Superior temporal gyrus (tissue), 1 donor: Measurements from ENCODE around the gene AMN1.
"Not testable (repeated sequence)": the region's sequence is repeated elsewhere in the genome, so short reads cannot be mapped to it uniquely, and the experiment has no call there.

Source experiments
- DNase-seq: peaks from one replicate; pipeline ENCODE4 v3.0.0-alpha.2; 2016; ENCODE audit errors: extremely low spot score

AMN1 gene

GRCh38 chr12:31728917-31729640 is at the start of gene AMN1:
Gene AMN1 (minus strand): TSS chr12:31729021. CDS start chr12:31729008, 13 bp downstream.
- peak; percentile 99 for DNase-seq

GRCh38 chr12:31773867-31774266 is 45.0 kb upstream of the AMN1 start:
- no peak for DNase-seq

- no peak for DNase-seq
Measured at GRCh38 chr12:31773223-31773750, 44.5 kb upstream of the AMN1 start.

- no peak for DNase-seq
Measured at GRCh38 chr12:31772685-31773222, 43.9 kb upstream of the AMN1 start.

- DNase-seq = no peak
Measured at GRCh38 chr12:31772186-31772585, 43.4 kb upstream of the AMN1 start.

- DNase-seq = no peak
Measured at GRCh38 chr12:31768046-31768445, 39.2 kb upstream of the AMN1 start.

GRCh38 chr12:31765931-31766330 is 37.1 kb upstream of the AMN1 start:
- DNase-seq = no peak

GRCh38 chr12:31759632-31760459 is 31.0 kb upstream of the AMN1 start:
- no peak for DNase-seq

- not testable (repeated sequence) for DNase-seq
Measured at GRCh38 chr12:31758297-31758696, 29.5 kb upstream of the AMN1 start.

- DNase-seq = no peak
Measured at GRCh38 chr12:31756977-31757420, 28.2 kb upstream of the AMN1 start.

- no peak for DNase-seq
Measured at GRCh38 chr12:31752450-31752849, 23.6 kb upstream of the AMN1 start.

GRCh38 chr12:31751085-31751484 is 22.3 kb upstream of the AMN1 start:
- no peak for DNase-seq

- DNase-seq = no peak
Measured at GRCh38 chr12:31750747-31751039, 21.9 kb upstream of the AMN1 start.

GRCh38 chr12:31749024-31749704 is 20.3 kb upstream of the AMN1 start:
- DNase-seq = no peak

- DNase-seq = no peak
Measured at GRCh38 chr12:31745242-31745641, 16.4 kb upstream of the AMN1 start.

GRCh38 chr12:31744363-31744762 is 15.5 kb upstream of the AMN1 start:
- DNase-seq = not testable (repeated sequence)

- DNase-seq = peak; percentile 5
Measured at GRCh38 chr12:31742891-31743290, 14.1 kb upstream of the AMN1 start.

- no peak for DNase-seq
Measured at GRCh38 chr12:31740628-31741027, 11.8 kb upstream of the AMN1 start.

- DNase-seq = no peak
Measured at GRCh38 chr12:31737763-31738162, 8.9 kb upstream of the AMN1 start.

GRCh38 chr12:31737345-31737744 is 8.5 kb upstream of the AMN1 start:
- no peak for DNase-seq

- no peak for DNase-seq
Measured at GRCh38 chr12:31736472-31736871, 7.7 kb upstream of the AMN1 start.
